Stomach (tissue), 9 donors: ENCODE data around the gene TEAD3. TPM values are rescaled to one million over a fixed set of nuclear protein-coding genes. Genes with fewer than 3 reads are reported as not detected.
"Not testable (repeated sequence)": the region's sequence is repeated elsewhere in the genome, so short reads cannot be mapped to it uniquely, and the experiment has no call there.

ENCODE experiments used
- DNase-seq, 2 donors: peaks; one replicate each; pipeline versions ENCODE4 v3.0.0 to v3.0.0-alpha.2; 2013 to 2019
- H3K27ac ChIP-seq, 5 donors: fragments of 200-600 bp in 4 of 5; sonication (generic) in 4 of 5; one replicate each; pipeline ENCODE4 v1.5.1; 2013 to 2019; ENCODE audit warnings: mild to moderate bottlenecking in 1 of 5, moderate library complexity in 1 of 5
- H3K27me3 ChIP-seq, 3 donors: fragments of 200-600 bp; sonication (generic); one replicate each; pipeline ENCODE4 v1.5.1; 2017 to 2019; ENCODE audit warnings: mixed run types in 1 of 3
- H3K36me3 ChIP-seq, 4 donors: fragments of 200-600 bp; sonication (generic); 1 replicate in 3 of 4; 2 replicates in 1 of 4; pipeline ENCODE4 v1.5.1; 2016 to 2019
- H3K4me1 ChIP-seq, 4 donors: fragments of 200-600 bp; sonication (generic); one replicate each; pipeline ENCODE4 v1.5.1; 2016 to 2019
- H3K4me3 ChIP-seq, 4 donors: fragments of 200-600 bp; sonication (generic) in 3 of 4; one replicate each; pipeline ENCODE4 v1.5.1; 2016 to 2019; ENCODE audit warnings: mild to moderate bottlenecking in 1 of 4
- H3K9me3 ChIP-seq, 4 donors: fragments of 200-600 bp; sonication (generic); one replicate each; pipeline ENCODE4 v1.5.1; 2016 to 2019
- CTCF ChIP-seq, 7 experiments: fragments of 450-650 bp in 4 of 7; fragments of 200-600 bp in 3 of 7; sonication (generic) in 3 of 7; IDR thresholded peaks; one replicate each; pipeline ENCODE4 v1.5.1; 2016 to 2019; ENCODE audit warnings: antibody characterized with exemption in 7 of 7, control low read depth in 2 of 7, mild to moderate bottlenecking in 1 of 7
- EP300 ChIP-seq: sonication (generic); formaldehyde crosslinking; IDR thresholded peaks from one replicate; pipeline ENCODE4 v1.6.1; 2017; ENCODE audit warnings: antibody characterized with exemption
- POLR2A ChIP-seq, 4 donors: fragments of 450-650 bp; IDR thresholded peaks; one replicate each; pipeline ENCODE4 v1.6.1; 2016; ENCODE audit warnings: antibody characterized with exemption in 4 of 4, control low read depth in 2 of 4, mild to moderate bottlenecking in 1 of 4, moderate library complexity in 1 of 4
- POLR2AphosphoS5 ChIP-seq, 3 donors: sonication (generic); formaldehyde crosslinking; IDR thresholded peaks; one replicate each; pipeline ENCODE4 v1.6.1; 2016; ENCODE audit warnings: antibody characterized with exemption in 3 of 3
- WGBS, 5 donors: extraction: QIAGEN DNeasy Blood & Tissue Kit in 3 of 5; methylation state at CpG; one replicate each; pipeline versions ENCODE4 v1.1.5 to v1.1.7; 2013 to 2018; 5-methylcytosine and 5-hydroxymethylcytosine counted together
- intact Hi-C: fragments of 100-400 bp; cut with DNase I; formaldehyde crosslinking; loops from one replicate; pipeline ENCODE4 v1.15.1; 2023; ENCODE audit warnings: low total_unique reads
- polyA plus RNA-seq, 3 donors: library from polyadenylated mRNA; stranded (reverse); fragments of 200-250 nt; gene quantifications; one replicate each; pipeline ENCODE4 v1.2.3, GENCODE V29; 2013
- total RNA-seq, 5 donors: library from RNA; depleted of rRNA; stranded (reverse); fragments of >200 nt; gene quantifications; one replicate each; pipeline versions ENCODE4 v1.1.0 to v1.2.3, GENCODE V29; 2014 to 2016
- donor health status: healthy with polysubstance abuse.
- donor health status: Bipolar disorder and iron deficiency.
- donor health status: healthy.

Gene TEAD3
- total and polyA plus RNA-seq, 8 donors, result 13.0 to 49.1 (median 18.9) TPM

GRCh38 chr6:35539223-35539622 lies 42.3 kb upstream of the TEAD3 start:
- Histone ChIP-seq H3K4me3 (no peak overlapping the region), H3K36me3 (no peaks in the 10 kb centered on the region), H3K27ac (no peak overlapping the region), H3K9me3 (no peaks in the 10 kb centered on the region), H3K27me3 (peaks cover 0 to 3% (median 0%) of the 10 kb centered on the region in 3 donors), H3K4me1 (peaks cover 0 to 5% (median 0%) of the 10 kb centered on the region in 4 donors)
- TF ChIP-seq CTCF (IDR thresholded peaks at IDR 0.05) (no peak), POLR2AphosphoS5 (IDR thresholded peaks at IDR 0.05) (no peak), EP300 (no peak), POLR2A (IDR thresholded peaks at IDR 0.05) (no peak)
- no peak for DNase-seq
- intact Hi-C loops, result no loop called here
- 70 to 78% (median 74%) methylated on average over 3 of the region's 3 CpGs for WGBS, 5 donors

GRCh38 chr6:35535847-35536246 lies 39.0 kb upstream of the TEAD3 start:
- DNase-seq, H3K4me3 ChIP-seq, H3K36me3 ChIP-seq, H3K4me1 ChIP-seq, H3K9me3 ChIP-seq, H3K27ac ChIP-seq, intact Hi-C loops: not testable (repeated sequence)
- peaks cover 0 to 15% (median 0%) of the 10 kb centered on the region in 3 donors for H3K27me3 ChIP-seq
- 82 to 85% (median 84%) methylated on average over 6 of the region's 6 CpGs for WGBS, 5 donors

GRCh38 chr6:35534407-35535170 lies 37.7 kb upstream of the TEAD3 start:
- H3K36me3 ChIP-seq, result no peaks in the 10 kb centered on the region
- H3K27me3 ChIP-seq, result peaks cover 0 to 15% (median 0%) of the 10 kb centered on the region in 3 donors
- TF ChIP-seq EP300 (no peak), POLR2AphosphoS5 (IDR thresholded peaks at IDR 0.05) (no peak), POLR2A (IDR thresholded peaks at IDR 0.05) (no peak), CTCF (IDR thresholded peaks at IDR 0.05) (no peak)
- 35 to 50% (median 40%) methylated on average over 11 of the region's 11 CpGs for WGBS, 5 donors
- peak in 1 of 2 donors; percentile 74 for DNase-seq
- H3K4me3 ChIP-seq, result no peak overlapping the region
- H3K27ac ChIP-seq, result no peak overlapping the region
- no peaks in the 10 kb centered on the region for H3K9me3 ChIP-seq
- peaks cover 0 to 8% (median 0%) of the 10 kb centered on the region in 4 donors for H3K4me1 ChIP-seq
- intact Hi-C loops, result no loop called here

GRCh38 chr6:35533981-35534380 lies 37.1 kb upstream of the TEAD3 start:
- no peaks in the 10 kb centered on the region for H3K9me3 ChIP-seq
- no peak overlapping the region for H3K4me3 ChIP-seq
- TF ChIP-seq POLR2AphosphoS5 (IDR thresholded peaks at IDR 0.05), result no peak
- TF ChIP-seq POLR2A (IDR thresholded peaks at IDR 0.05), result no peak
- no peak for TF ChIP-seq EP300
- TF ChIP-seq CTCF (IDR thresholded peaks at IDR 0.05), result no peak
- H3K27ac ChIP-seq, result no peak overlapping the region
- peaks cover 0 to 8% (median 0%) of the 10 kb centered on the region in 4 donors for H3K4me1 ChIP-seq
- H3K36me3 ChIP-seq, result no peaks in the 10 kb centered on the region
- H3K27me3 ChIP-seq, result peaks cover 0 to 15% (median 0%) of the 10 kb centered on the region in 3 donors
- intact Hi-C loops, result no loop called here
- DNase-seq, result no peak
- WGBS, 5 donors, result 66 to 76% (median 74%) methylated on average over 6 of the region's 6 CpGs

- TF ChIP-seq POLR2AphosphoS5 (IDR thresholded peaks at IDR 0.05) (no peak), CTCF (IDR thresholded peaks at IDR 0.05) (no peak), EP300 (no peak), POLR2A (IDR thresholded peaks at IDR 0.05) (no peak)
- Histone ChIP-seq H3K9me3 (no peaks in the 10 kb centered on the region), H3K4me1 (peaks cover 0 to 8% (median 0%) of the 10 kb centered on the region in 4 donors), H3K27me3 (peaks cover 0 to 15% (median 0%) of the 10 kb centered on the region in 3 donors), H3K36me3 (no peaks in the 10 kb centered on the region), H3K27ac (no peak overlapping the region), H3K4me3 (no peak overlapping the region)
- WGBS, 5 donors, result 67 to 88% (median 86%) methylated on average over 4 of the region's 4 CpGs
- intact Hi-C loops, result no loop called here
- DNase-seq, result no peak
These were observed 35.2 kb upstream of the TEAD3 start for GRCh38 chr6:35532126-35532525.
